Superior temporal gyrus (tissue), 1 donor: ENCODE results near the gene SMCP.

Source experiments
- DNase-seq: peaks from one replicate; pipeline ENCODE4 v3.0.0-alpha.2; 2016; ENCODE audit errors: extremely low spot score

The SMCP gene

GRCh38 chr1:152878042-152878441, at the start of gene SMCP:
TSS of gene SMCP (plus strand) at chr1:152878322. CDS start at chr1:152884423, 6,101 bp downstream.
- no peak for DNase-seq

GRCh38 chr1:152836870-152837269, 41.3 kb upstream of the SMCP start:
- DNase-seq, result no peak

GRCh38 chr1:152842556-152842955, 35.6 kb upstream of the SMCP start, which contains the start of gene LCE6A:
TSS of gene LCE6A (plus strand) at chr1:152842856. CDS start at chr1:152843521, 665 bp downstream.
- no peak for DNase-seq

- no peak for DNase-seq
Observed at GRCh38 chr1:152855661-152856060, 22.5 kb upstream of the SMCP start.

- DNase-seq, result no peak
Observed at GRCh38 chr1:152858062-152858461, 20.1 kb upstream of the SMCP start.

GRCh38 chr1:152859696-152860095, 18.4 kb upstream of the SMCP start, which contains the start of gene LCE7A:
TSS of gene LCE7A (plus strand) at chr1:152859996. CDS start at chr1:152860698, 702 bp downstream.
- no peak for DNase-seq

GRCh38 chr1:152860129-152860528, 18.0 kb upstream of the SMCP start:
- DNase-seq, result no peak

GRCh38 chr1:152861374-152861773, 16.7 kb upstream of the SMCP start:
- no peak for DNase-seq

- no peak for DNase-seq
Observed at GRCh38 chr1:152864443-152864842, 13.7 kb upstream of the SMCP start.

- DNase-seq, result no peak
Observed at GRCh38 chr1:152866321-152866720, 11.8 kb upstream of the SMCP start.

- peak; percentile 85 for DNase-seq
Observed at GRCh38 chr1:152869808-152870419, 8.2 kb upstream of the SMCP start.

- no peak for DNase-seq
Observed at GRCh38 chr1:152870831-152871730, 7.0 kb upstream of the SMCP start.

GRCh38 chr1:152871731-152872126, 6.4 kb upstream of the SMCP start:
- no peak for DNase-seq

GRCh38 chr1:152873495-152873894, 4.6 kb upstream of the SMCP start:
- no peak for DNase-seq

- DNase-seq, result no peak
Observed at GRCh38 chr1:152876827-152877226, 1.3 kb upstream of the SMCP start.

GRCh38 chr1:152879559-152880198, 1.6 kb downstream of the SMCP start:
- no peak for DNase-seq

GRCh38 chr1:152880316-152880715, 2.2 kb downstream of the SMCP start:
- no peak for DNase-seq

GRCh38 chr1:152880907-152881306, 2.8 kb downstream of the SMCP start:
- no peak for DNase-seq

GRCh38 chr1:152884085-152884484, 6.0 kb downstream of the SMCP start:
- DNase-seq, result no peak

- DNase-seq, result no peak
Observed at GRCh38 chr1:152884506-152884905, 6.4 kb downstream of the SMCP start.

- no peak for DNase-seq
Observed at GRCh38 chr1:152884966-152885624, 7.0 kb downstream of the SMCP start.

GRCh38 chr1:152886085-152886484, 8.0 kb downstream of the SMCP start:
- DNase-seq, result no peak
